HG02759 (cell line): ENCODE data around the gene BTBD10.
A peak's percentile ranks its signal among the peaks of the same experiment; 100 is the strongest.
"Not testable (repeated sequence)": the region's sequence is repeated elsewhere in the genome, so short reads cannot be mapped to it uniquely, and the experiment has no call there.

Experiments
- ATAC-seq: cut with Tn5 transposase; IDR thresholded peaks from one replicate; pipeline ENCODE4 v1.9.1; 2021; ENCODE audit warnings: mild to moderate bottlenecking, moderate library complexity; ENCODE audit not compliant: unreplicated experiment

Gene BTBD10

DNA sequence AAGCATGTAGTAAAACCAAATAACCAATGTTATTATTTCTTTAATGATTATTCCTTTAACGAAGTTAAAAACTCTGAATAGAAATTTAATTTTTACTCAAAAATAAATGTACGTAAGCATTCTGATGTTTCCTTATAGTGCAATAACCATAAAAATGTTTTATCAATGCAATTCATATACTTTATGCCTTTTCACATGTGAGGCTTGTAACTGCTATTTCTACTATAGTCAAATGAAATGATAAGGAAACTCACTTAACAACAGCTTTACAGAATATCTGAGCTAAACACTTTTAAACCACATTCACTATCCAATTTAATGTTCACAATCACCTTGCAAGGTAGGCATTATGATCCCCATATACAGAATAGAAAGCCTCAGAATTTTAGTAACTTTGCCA, 17.4 kb downstream of the BTBD10 start:
- no peak for ATAC-seq

DNA sequence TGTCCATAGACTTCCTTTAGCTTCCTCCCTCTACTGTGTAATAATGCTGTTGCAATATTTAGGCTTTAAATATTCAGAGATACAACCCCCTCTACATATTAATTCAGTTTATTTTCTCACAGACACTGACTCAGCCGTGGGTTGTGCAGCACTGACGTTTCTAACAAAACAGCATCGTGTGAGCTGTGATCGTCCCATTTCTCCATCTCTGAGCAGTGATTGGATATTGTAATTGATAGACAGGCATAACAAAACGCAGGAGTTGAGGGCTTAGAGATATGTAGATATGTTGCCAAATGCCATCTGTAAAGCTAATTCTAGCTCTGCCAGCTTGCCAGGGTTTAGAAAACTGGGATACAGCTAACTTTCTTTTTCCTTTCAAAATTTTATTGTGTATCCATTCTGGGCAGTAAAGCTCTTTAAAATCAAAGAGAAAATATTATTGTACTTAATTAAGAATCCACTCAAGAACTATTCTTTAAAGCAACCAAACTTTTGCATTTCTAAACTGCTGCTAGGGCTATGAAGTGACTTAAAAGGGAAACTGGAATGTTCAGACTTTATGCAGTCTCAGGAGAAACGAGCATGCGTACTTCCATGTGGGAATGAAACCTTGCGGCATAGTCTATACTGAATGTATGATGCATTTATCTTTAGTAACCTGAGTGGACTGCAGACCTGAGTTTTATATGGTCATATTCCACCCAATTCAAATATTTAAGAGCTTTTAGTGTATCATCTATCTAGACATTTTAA, 22.7 kb downstream of the BTBD10 start:
- no peak for ATAC-seq

DNA sequence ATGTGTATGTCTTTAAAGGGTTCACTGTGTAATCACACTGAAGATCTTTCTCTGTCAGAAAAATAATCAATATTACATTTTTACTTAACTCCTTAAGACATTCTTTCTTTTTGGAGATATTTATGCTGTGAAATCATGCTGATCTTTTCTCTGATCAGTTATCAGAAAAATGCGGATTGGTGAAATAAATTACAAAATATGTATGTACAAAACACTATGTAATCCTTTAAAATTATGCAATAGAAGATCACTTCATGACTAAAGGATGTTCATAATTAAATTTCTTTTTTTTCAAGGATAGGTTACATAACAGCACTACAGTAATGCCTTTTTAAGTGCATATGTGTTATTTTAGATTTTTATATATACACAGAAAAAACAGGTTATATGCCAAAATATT, 24.7 kb downstream of the BTBD10 start:
- no peak for ATAC-seq

DNA sequence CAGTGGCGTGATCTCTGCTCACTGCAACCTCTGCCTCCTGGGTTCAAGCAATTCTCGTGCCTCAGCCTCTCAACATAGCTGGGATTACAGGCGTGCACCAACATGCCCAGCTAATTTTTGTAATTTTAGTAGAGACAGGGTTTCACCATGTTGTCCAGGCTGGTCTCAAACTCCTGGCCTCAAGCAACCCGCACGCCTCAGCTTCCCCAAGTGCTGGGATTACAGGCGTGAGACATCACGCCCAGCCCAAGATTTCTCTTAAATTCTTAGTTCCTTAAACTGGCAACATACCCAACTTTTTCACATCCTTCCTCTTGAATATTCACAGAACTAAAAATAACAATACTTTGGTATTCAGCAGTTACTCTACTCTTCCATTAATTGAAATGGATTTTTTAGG, 26.2 kb downstream of the BTBD10 start:
- ATAC-seq: not testable (repeated sequence)

DNA sequence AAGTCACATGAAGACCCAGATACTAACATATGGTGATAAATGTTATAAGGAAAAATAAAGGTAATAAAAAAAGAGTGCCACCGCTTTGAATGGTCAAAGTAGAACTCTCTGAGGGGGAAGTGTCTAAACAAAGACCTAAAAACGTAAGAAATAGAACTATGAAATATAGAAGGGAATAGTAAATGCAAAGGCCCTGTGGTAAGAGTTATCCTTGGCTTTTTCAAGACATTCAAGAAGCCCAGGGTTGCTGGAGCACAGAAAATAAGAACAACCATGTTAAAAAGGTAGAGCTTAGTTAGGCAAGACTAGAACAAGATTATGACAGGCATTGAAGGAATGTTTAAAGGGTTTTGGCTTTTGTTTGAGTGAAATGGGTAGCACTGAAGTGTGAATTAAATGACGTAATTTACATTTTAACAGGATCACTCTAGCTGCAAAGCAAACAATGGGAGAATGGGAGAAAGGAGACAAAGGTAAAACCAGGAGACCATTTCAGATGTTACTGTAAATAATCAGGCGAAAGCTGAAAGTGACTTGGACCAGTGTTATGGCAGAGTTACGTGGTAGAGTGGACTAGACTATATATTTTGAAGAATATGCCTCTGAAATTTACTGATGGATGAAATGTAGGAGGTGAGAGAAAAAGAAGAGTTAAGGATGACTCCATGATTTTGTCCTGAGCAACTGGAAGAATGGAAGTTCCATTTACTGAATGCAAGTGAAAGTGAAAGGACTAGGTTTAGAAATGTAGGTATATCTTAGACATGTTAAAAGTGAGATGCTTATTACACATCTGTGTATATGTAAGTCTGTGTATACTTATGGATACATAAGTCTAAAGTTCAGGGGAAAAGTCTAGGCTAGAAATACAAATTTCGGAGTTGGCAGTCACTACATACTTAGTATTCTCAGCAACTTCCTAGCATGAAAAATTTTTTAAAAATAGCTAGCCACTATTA, 28.5 kb downstream of the BTBD10 start:
- no peak for ATAC-seq

DNA sequence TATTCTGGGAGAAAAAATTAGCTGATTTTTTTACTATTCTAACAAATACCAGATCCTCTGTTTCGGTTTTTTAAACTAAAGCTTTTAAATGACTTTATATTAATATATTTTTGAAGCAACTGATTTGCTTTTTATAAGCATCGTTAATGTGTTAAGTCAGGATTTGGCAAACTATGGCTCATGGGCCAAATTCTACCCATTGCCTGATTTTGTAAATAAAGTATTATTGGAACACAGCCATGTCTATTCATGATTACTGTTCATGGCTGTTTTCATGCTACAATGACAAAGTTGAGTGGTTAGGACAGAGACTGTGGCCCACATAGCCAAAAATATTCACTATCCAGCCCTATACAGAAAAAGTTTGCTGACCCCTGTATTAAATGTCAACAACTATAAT, 29.6 kb downstream of the BTBD10 start:
- ATAC-seq: no peak

DNA sequence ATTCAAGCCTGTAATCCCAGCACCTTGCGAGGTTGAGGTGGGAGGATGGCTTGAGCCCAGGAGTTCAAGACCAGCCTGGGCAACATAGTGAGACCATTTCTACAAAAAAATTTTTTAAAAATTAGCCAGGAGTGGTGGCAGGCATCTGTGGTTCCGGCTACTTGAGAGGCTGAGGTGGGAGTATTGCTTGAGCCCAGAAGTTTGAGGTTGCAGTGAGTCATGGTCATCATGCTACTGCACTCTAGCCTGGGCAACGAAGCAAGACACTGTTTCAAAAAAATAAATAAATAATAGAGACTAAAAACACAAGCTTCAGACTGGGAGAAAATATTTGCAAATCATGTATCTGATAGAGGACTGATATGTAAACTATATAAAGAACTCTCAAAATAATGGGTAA, 33.2 kb downstream of the BTBD10 start:
- ATAC-seq: no peak

DNA sequence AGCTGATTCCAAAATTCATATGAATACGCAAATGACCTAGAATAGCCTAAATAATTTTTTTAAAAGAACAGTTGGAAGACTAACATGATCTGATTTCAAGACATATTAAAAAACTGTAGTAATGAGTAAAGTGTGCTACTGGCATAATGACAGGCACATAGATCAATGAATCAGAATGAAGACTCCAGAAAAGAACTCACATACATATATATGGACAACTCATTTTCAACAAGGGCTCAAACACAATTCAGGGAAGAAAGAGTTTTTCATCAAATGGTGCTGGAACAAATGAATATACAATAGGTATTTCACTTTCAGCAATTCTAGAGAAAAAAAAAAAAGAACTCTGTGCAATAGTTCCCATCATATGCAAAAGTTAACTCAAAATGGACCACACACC, 33.7 kb downstream of the BTBD10 start:
- ATAC-seq: no peak

DNA sequence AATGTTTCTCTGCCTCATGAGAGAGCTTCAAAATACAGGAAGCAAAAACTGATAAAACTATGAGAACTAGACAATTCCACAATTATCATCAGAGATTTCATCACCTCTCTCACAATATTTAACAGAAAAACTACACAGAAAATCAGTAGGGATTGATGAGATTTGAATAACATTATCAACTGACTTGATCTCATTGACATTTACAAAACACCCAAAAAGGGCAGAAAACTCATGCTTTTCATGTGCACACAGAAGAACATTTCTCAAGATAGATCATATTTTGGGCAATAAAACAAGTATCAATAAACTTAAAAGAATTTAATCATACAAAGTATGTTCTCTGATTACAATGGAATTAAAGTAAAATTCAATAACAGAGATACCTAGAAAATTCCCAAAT, 35.6 kb downstream of the BTBD10 start:
- no peak for ATAC-seq

DNA sequence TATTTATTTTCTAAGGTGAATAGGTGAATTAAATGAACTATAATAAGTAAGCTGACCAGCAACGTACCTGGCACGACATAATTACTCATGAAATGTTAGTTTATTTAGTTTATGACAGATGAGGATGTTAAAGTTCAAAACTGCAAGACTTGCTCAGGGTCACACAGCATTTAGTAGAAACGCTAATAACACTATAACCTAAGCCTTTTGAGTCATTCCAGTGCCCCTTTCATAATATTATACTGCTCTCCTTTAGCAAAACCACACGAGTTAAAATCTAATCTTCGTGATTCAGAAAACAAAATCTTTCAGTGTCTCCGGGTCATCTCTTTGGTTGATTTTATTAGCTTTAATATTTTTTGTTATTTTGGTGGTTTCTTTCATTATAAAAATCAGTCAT, 39.6 kb downstream of the BTBD10 start:
- ATAC-seq: no peak

DNA sequence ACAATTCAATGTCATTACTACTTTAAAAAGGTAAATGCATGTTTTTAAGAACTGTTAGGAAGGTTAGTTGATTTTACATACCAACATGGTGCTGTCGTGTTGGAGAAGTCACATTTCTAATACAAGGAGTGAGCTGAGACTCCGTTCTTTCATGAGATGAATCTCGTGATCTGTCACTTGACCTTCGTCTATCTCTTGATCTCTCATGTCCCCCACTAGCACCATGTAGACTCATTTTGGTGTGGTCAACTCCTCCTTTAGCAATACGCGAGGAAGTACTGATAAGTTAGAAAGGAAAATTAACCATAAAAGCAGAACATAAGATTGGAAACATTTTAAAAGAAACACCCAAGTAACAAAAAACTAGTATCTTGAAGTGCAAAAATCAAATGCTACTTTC, 41.5 kb downstream of the BTBD10 start:
- ATAC-seq: no peak

DNA sequence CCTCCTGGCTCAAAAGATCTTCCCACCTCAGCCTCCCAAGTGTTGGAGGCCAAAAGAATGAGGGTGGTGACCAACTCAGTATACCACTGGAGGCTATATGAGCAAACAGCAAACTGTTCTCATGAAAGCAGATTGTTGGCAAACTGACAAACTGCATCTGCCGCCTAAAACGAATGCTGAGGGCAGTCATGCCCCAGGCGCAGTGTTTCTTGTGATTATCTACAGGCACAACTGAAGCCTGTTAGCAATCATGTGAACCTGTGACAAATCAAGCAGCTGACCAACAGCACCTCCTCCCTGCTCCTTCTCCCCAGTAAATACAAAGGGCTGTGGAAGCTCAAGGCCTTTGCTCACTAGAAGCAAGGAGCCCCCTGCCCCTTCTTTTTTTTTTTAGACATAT, 47.8 kb downstream of the BTBD10 start:
- no peak for ATAC-seq

DNA sequence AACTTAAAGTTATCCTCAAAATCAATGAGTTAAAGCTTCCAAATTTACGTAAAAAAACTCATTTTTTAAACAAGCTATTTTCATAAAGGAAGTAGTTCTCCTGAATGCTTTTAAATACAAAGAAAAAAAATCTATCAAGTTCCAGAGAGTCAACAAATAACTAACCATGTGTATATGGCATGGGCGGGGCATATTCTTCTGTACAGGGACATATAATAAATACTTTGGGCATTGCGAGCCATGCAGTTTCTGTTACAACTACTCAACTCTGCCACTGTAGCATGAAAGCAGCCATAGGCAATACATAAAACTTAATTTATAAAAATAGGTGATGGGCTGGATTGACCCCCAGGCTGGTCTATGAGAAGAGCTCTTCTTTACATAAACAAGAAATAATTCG, 57.8 kb downstream of the BTBD10 start:
- no peak for ATAC-seq

DNA sequence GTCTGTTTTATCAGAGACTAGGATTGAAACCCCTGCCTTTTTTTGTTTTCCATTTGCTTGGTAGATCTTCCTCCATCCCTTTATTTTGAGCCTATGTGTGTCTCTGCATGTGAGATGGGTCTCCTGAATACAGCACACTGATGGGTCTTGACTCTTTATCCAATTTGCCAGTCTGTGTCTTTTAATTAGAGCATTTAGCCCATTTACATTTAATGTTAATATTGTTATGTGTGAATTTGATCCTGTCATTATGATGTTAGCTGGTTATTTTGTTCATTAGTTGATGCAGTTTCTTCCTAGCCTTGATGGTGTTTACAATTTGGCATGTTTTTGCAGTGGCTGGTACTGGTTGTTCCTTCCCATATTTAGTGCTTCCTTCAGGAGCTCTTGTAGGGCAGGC, 64.7 kb downstream of the BTBD10 start:
- not testable (repeated sequence) for ATAC-seq

DNA sequence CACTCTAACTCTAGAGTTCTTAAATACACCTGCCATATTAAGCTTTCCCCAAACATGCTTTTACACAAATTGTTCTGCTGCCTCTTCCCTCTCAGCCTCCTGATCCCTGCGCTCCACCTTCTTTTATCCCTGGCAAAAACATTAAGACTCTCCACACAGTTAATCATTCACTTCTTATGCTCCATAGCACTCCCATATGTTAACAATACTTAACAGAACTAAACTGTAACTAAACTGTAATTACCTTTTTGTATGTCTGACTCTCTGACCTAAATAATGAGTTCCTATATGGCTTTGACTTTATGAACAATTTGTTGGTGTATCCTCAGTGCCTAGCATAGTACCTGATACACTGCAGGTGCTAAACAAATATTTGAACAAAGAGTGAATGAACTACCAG, 71.8 kb downstream of the BTBD10 start:
- no peak for ATAC-seq

DNA sequence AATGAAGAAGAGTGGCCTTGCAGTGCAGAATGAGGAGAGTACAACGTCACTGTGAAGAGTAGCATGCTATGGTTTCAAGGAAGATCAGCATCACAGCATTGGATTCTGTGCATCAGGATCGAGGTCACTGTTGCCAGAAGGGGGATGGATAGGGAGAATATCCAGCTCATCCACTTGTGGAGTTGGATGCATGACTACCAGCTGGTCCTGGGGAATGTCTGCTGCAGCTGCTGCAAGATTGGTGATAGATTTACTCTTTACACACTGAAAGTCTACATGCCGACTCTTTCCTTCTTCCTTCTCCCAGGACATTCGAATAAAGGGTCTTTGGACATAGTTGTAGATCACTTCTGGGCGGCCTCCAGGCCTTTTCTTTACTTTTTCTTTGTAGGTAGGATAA, 74.3 kb downstream of the BTBD10 start:
- ATAC-seq: no peak

DNA sequence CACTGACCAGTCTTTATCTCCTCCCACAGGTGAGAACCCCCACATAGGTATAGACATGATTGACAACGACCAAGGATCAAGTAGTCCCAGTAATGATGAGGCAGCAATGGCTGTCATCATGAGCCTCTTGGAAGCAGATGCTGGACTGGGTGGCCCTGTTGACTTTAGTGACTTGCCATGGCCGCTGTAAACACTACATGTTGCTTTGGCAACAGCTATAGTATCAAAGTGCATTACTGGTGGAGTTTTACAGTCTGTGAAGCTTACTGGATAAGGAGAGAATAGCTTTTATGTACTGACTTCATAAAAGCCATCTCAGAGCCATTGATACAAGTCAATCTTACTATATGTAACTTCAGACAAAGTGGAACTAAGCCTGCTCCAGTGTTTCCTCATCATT, 76.5 kb downstream of the BTBD10 start:
- ATAC-seq: no peak

DNA sequence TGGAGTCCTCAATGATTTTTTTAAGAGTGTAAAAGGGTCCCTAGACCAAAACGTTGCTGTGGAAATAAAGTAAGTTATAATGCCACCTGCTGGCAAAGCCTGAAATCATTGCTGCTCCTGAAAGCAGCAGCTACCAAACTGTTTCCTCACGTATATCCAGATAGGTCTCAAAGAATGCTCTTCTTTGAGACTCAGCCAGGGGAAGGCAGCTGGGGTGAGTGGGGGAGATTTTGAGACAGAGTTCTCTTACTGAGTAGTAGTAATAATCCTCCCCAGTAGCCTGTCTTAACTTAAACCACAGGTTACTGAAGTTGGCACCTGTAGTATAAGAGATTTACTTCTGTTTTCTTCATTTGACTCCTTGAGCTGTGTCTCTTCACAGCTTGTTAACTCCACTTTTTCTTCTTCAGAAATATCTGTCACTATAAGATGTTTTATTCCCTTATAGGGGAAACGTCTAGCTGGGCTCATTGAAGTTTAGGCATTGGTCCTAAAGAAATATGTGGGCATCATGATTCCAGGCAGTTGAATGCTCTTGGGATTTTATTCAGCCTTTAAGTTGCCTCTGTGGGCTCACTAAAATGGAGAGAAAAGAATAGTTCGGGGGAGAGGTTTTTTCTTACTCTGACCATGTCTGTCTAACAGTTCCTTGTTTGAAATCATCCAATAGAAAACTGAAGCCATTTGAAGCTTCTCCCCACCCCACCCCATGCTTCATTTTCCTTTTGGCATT, 77.9 kb downstream of the BTBD10 start:
- peak; percentile 61 for ATAC-seq

DNA sequence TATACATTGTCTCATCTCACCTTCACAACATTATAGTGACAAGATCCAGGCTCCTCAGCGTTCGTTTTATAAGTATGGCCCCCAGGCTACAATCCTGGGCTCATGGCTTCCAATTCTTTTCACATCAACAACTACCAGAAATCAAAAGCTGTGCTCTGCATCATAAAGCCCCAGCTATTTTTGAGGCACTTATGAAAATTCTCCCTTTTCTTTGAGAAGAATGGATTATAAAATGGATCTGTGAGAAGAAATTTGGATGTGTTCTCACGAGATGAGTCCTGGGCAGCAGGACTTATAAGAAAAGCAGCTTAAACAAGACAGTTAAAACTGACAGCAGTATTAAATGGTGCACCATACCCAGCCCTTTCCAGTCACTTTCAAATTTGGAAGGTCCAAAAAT, 80.3 kb downstream of the BTBD10 start:
- no peak for ATAC-seq

DNA sequence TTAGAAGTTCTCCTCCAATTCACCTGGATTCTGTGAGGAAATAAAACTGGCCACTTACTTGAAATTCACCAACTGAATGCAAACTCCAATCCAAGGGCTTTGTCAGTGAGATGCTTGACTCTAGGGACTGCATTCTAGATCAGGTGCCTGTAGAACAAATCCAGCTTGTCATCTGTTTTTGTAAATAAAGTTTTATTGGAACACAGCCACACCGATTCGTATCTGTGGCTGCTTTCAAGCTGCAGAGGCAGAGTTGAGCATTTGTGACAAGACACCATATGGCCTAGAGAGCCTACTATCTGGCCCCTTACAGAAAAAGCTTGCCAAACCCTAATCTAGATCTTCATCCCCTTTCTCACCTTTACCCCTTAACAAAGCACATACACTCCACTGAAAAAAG, 82.3 kb downstream of the BTBD10 start:
- ATAC-seq: no peak

DNA sequence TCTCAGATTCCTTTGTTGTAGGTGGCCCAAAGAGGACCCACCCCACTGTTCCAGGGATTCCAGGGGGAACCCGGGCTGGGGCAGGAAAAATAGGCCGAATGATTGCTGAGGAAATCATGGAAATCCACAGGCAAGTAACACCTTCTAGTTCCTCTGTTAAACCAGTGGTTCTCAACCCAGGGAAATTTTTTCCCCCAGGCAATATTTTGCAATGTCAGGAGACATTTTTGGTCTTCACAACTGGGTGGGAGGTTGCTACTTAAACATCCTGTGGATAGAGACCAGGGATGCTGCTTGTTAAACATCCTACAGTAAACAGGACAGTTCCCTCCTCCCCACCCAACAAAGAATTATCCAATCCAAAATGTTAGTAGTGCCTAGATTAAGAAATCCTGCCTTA, 84.7 kb downstream of the BTBD10 start:
- ATAC-seq: no peak

DNA sequence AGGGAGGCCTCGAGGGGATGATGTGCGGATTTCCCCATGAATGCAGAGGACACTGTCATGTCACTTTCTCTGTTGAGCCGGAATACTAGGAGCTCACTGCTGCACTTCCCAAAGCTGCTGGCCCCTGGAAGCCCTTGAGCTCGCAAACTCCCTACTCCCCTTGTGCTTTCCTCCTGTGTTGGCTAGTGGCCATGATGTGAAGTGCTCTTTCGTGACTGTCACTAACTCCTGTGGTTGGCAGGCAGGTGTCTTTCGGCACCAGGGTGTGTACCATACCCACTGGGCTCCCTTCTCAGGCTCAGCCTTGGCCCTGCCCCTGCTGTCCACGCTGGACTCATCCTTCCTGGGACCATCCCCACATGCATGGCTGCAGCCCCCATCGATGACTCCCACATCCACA, 86.2 kb downstream of the BTBD10 start:
- no peak for ATAC-seq
